Subcutaneous adipose tissue (tissue), 4 donors: Measurements from ENCODE around the gene MRGPRD. TPM values are rescaled to one million over a fixed set of nuclear protein-coding genes. Genes with fewer than 3 reads are reported as not detected.

Experiments
- total RNA-seq, 4 donors: library from RNA; depleted of rRNA; stranded (reverse); fragments of >200 nt; gene quantifications; one replicate each; pipeline ENCODE4 v1.1.0, GENCODE V29; 2016
- TF ChIP-seq, protein P1 (sequence below): fragments of 450-650 bp; IDR thresholded peaks from one replicate; pipeline ENCODE4 v1.5.1; 2016; ENCODE audit warnings: low read depth, mild to moderate bottlenecking, control low read depth, antibody characterized with exemption, moderate library complexity

Gene MRGPRD
- total RNA-seq, 4 donors from 2014 or later: not detected

DNA sequence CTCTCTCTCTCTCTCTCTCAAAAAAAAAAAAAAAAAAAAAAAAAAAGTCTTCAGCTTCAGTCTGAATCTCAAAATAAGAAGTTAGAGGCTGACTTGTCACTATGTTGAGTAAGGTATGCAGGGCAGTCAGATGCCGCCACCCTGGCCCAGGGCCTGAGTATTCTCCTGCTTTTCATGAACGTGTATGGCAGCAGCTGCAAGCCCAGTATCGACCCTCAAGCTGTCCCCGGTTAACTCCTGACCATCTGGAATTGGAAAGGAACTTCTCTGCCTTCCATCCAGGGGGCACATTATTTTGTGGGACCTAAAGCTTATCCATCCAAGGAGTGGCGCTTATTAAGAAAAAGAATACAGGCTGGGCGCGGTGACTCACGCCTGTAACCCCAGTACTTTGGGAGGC, 11.4 kb downstream of the MRGPRD start:
- TF ChIP-seq, protein P1, sequence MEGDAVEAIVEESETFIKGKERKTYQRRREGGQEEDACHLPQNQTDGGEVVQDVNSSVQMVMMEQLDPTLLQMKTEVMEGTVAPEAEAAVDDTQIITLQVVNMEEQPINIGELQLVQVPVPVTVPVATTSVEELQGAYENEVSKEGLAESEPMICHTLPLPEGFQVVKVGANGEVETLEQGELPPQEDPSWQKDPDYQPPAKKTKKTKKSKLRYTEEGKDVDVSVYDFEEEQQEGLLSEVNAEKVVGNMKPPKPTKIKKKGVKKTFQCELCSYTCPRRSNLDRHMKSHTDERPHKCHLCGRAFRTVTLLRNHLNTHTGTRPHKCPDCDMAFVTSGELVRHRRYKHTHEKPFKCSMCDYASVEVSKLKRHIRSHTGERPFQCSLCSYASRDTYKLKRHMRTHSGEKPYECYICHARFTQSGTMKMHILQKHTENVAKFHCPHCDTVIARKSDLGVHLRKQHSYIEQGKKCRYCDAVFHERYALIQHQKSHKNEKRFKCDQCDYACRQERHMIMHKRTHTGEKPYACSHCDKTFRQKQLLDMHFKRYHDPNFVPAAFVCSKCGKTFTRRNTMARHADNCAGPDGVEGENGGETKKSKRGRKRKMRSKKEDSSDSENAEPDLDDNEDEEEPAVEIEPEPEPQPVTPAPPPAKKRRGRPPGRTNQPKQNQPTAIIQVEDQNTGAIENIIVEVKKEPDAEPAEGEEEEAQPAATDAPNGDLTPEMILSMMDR: no peak

DNA sequence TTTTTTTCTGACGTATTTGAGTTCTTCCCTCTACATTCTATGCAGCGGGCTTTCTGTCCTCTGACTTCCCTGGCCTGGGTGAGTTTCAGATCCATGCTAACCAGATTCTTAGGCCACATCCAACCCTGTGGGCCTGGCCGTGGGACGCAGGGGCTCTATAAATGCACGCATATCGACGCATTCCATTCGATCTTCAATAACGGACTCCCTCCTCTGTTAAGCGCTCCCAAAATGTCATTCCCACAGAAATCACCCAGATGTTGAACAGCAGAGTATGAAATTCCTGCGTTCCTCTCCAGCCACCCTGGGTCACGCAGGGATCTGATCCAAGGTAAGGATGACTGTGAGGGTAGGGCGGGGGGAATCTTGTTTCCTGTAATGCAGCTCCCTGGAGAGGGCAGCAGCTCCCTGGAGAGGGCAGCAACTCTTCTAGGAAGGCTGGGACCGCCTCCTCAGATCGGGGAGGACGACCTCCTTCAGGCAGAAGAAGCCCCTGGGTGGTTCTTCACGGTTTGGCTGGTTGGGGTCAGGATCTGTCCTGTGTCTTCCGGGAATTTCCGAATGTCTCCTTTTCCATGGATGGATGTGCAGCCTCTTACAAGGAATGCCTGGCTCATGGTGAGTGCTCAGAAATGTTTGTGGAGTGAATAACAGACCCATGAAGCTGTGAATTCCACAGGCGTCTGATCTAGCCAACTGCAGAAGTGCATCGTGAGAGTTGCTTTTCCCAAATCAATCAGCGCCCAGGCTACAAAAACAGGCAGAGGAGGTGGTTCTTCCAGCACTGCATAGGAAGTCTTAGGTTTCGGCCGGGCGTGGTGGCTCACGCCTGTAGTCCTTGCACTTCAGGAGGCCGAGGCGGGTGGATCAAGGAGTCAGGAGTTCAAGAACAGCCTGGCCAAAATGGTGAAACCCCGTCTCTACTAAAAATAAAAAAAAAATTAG, 12.2 kb downstream of the MRGPRD start:
- TF ChIP-seq, protein P1: no peak

DNA sequence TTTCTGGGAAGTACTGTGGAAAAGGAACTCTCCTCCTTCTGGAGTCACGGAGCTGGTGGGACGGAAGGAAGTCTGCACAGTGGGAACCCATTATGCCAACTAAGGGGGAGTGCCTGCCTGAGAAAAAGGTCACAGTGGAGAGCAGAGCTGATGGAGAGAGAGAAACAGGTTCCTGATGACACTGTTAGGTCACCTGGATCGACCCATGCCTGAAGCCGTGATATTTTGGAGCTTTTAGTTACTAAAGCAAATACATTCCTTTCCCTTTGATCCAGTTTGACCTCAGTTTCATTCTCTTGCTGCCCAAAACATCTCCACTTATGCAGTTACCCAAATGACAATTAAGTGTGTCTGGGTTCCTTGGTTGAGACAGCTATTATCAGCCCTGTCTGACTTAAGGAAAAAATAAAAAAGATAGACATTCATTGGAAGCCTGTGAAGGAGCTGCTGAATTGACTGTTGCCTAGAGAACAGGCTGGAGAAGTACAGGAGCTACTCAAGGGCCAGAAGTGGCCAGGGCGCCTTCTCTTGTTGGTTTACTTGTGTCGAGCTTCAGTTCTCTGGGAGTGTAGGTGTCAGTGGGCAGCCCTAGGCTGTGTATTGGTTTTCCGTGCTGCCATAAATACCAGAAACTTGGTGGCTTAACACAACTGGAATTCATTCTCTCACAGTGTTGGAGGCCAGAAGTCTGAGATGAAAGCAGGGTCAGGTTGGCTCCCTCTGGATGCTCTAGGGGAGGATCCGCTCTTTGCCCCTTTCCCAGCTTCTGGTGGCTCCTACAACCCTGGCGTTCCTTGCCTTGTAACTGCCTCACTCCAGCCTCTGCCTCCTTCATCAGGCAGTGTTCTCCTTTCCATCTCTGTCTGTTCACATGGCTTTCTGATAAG, 13.6 kb downstream of the MRGPRD start:
- TF ChIP-seq, protein P1: no peak

DNA sequence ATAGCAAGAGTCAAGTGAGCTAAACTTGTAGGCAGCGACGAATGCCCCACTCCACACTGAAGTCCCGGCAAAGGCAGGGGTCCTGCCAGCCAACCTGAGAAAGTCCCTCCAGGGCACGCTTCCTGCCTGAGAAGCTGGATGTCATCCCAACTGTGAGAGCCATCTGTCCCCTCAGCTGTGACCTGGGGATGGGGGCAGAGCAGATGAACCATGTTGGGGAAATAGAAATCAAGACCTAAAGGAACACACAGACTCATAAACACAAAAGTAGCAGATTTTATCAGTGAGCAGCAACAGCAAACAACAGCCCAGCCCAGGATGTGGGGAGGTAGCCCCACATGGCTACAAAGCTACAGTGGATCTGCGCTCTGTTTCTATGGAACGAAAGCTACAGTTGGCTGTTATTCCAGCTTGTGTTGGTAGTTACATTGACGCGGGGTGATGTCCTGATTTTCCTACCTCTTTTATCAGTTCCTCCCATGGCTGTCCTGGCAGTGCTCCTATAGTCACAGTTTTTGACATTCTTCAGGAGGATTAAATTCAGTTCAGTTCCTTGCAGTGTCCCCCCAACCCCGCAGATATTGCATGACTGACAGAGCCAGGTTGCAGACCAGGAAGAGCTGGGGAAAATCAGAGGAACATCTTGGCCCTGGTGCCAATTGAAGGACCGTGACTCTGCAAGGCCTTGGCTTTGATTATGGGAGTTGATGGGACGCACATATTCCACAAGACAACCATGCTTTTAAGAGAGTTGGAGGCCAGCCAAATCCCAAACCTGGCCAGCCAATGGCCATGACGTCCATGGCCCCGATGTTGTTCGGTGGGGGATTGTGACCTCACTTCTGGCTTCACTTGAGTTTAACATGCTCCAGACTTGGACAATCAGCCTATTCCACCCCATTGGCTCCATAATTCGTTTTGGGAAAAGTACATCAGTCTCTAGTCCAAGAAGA, 14.6 kb downstream of the MRGPRD start:
- TF ChIP-seq, protein P1: no peak

DNA sequence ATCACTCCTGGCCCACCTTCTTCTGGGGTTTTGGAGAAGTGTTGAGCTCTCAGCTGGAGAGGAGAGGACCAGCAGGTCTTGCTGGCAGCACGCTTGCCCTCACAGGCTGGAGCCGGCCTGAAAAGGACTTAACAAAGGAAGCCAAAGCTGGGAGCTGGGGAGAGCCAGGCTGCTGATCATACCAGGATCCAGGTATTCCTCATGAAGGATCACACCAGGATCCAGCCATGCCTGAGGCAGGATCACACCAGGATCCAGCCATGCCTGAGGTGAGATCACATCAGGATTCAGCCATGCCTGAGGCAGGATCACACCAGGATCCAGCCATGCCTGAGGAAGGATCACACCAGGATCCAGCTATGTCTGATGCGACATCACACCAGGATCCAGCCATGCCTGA, 17.0 kb downstream of the MRGPRD start:
- TF ChIP-seq, protein P1: no peak

DNA sequence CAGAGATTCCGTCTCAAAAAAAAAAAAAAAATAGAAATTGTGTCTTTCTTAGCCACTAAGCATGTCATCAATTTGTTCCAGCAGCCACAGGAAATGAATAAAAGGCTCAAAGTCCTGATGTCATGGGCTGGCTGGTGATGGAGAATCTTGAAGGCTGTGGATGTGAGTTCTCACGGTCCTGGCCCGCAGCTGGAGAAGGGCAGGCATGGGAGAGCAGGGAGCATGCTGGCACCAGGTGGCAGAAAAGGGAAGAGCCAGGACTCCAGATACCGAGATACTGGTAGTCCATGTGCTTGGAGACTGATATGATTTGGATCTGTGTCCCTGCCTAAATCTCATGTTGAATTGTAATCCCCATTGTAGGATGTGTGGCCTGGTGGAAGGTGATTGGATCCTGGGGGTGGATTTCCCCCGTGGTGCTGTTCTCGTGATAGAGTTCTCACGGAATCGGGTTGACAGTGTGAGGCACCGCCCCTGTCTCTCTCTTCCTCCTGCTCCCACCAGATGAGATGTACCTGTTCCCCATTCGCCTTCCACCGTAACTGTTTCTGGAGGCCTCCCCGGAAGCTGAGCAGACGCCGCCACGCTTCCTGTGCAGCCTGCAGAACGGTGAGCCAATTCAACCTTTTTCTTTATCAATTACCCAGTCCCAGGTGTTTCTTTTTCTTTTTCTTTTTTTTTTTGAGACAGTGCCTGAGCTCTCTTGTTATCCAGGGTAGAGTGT, 18.1 kb downstream of the MRGPRD start:
- TF ChIP-seq, protein P1: no peak
